Stimulated activated CD4-positive, alpha-beta T cell treated with anti-CD3 and anti-CD28 coated beads, Interleukin-12 subunit alpha, Interleukin-12 subunit beta, amount 100 ng/mL, for 48 hours (primary cell): Measurements from ENCODE around the gene TEX261.
"Not testable (repeated sequence)": the region's sequence is repeated elsewhere in the genome, so short reads cannot be mapped to it uniquely, and the experiment has no call there.

Experiments
- DNase-seq, 3 donors: peaks; one replicate each; pipeline ENCODE4 v3.0.0-alpha.2; 2020; ENCODE audit warnings: low read depth in 2 of 3, low spot score in 1 of 3

The TEX261 gene

GRCh38 chr2:71000780-71001591, 6.3 kb upstream of the TEX261 start:
- peak; percentile 69 to 79 (median 77) for DNase-seq

- DNase-seq, result not testable (repeated sequence)
These were observed 5.3 kb upstream of the TEX261 start for GRCh38 chr2:70999931-71000330.

- DNase-seq, result no peak
These were observed 4.7 kb upstream of the TEX261 start for GRCh38 chr2:70999362-70999761.

- DNase-seq, result not testable (repeated sequence)
These were observed 4.2 kb upstream of the TEX261 start for GRCh38 chr2:70998885-70999284.

- DNase-seq, result no peak
These were observed 705 bp upstream of the TEX261 start for GRCh38 chr2:70995426-70995729.

DNA sequence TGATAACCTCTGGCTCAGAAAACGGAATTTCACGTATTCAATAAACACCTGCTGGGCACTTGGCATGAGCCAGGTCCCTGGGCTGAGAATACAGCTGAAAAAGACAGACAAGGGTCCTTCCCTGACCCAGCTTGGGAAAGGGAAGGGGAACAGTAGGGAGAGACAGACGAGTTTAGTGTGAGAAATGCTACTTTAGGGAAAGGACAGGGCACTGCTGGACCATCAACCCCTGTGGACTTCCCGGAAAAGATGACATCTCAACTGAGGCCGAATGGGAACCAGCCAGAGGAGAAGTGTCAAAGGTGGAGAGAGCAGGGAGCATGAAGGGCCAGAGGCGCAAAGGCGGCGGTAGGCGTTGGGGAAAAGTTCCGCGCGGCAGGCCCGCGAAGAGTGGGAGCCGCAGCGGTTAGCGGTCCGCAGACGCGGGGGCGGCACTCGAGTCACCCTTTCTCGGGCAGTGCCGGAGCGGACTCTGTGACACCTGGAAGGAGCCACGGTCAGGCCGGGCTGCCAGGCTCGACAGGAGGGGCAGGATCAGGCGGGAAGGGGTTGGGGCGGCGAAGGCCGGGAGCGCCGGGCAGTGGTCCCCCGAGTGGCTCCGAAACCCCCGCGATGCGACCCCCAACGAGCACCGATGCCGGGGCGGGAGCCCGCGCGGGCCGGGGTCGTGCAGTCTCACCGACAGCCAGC, 519 bp downstream of the TEX261 start:
- DNase-seq, result peak in 2 of 3 donors; percentile 23 to 50

DNA sequence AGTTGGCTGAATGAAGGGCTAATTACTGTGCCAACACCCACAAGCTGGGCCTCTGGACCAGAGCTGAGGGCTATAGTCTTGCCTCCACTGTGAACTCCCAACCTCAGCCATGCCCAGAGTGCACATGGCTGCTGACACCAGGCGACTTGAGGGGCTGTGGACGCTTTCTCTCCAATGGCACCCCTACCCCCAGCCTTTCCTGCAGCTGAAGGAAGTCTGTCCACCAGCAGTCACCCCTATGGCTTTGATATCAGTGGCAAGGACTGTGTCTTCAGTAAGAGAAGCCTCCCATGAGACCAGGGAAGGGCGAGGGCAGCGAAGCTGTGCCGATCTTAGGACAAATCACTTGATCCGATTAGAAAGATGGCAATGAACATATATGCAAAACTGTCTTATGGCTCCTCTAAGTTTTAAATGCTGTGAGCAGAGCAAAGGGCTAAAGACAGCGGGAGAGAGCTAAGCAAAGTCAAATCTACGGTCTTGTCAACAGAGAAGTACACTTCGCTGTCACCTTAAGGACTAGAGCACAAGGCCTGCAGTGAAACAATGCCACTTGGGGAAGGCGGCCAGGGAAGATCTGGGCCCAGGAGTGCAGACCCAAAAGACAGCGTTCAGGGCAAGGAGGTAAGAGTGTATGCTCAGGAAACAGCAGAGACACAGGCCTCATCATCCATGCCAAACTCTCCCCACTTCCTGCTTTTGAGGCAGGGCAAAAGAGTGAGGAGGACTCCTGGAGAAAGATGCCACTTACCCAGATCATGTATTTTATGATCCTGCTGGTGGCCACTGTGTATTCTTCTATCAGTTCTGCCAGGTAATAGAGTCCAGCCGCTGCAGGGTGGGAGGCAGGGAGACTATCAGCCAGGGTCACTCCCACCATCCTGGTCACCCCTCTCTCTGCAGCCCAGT, 1.5 kb downstream of the TEX261 start:
- DNase-seq, result no peak

DNA sequence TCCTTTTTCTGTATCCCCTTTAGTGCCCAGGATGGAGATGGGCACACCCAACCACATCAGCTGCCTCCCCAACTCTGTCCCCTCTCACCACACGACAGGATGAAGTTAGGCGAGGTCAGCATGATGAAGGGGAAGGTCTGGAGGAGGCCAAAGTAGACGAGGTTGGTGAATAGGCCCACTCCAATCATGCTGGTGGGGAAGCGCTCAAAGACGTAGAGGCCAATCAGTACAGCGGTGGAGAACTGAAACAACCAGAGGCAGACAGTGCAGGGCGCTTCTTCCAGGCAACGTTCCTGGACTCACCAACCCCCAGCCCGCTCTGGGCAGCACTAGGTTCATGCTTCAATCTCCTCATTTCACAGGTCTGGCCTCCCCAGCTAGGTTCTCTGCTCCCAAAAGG, 2.9 kb downstream of the TEX261 start:
- no peak for DNase-seq

- DNase-seq, result no peak
These were observed 3.5 kb downstream of the TEX261 start for GRCh38 chr2:70991142-70991541.

GRCh38 chr2:70990216-70990615, 4.5 kb downstream of the TEX261 start:
- DNase-seq, result no peak

DNA sequence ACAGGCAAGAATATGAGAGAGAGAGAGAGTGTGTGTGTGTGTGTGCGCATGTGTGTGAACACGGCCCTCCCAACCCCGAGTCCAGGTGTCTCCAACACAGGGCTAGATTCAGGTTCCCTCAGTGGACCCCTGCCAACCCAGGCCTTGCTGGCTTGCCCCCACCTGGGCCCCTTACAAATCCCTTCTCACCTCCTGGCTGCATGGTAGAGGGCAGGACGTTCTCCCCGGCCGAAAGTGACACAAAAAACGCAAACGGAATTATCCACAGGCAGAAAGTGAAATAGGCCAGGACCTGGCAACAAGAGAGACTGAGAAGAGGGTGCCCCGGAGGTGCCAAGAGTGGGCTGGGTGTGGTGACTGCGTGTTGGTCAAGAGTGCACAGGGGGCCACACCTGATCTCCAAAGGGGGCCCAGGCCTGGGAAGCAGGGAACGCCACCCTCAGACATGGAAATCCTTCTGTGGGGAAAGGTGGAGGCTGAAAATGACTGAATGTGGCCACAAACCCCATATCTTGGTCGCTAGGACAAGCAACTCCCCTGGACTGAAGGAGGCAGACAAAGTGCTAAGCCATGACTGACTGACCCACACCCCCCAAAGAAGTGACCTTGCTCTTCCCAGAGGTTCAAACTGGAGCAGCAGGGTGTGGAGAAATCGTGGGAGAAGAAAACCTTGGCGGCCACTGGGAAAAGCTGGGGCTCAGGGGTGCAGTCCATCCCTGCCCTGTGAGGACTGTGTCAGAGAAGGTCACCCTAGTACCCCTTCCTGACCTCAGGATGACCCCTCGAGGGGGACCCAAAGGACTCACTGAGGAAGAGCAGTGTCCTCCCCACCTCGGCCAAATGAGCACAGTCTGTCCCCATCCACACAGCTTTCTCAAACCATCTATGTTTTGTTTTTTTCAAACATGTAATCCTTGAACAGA, 5.7 kb downstream of the TEX261 start:
- DNase-seq, result no peak

- no peak for DNase-seq
These were observed 6.5 kb downstream of the TEX261 start for GRCh38 chr2:70988151-70988550.

DNA sequence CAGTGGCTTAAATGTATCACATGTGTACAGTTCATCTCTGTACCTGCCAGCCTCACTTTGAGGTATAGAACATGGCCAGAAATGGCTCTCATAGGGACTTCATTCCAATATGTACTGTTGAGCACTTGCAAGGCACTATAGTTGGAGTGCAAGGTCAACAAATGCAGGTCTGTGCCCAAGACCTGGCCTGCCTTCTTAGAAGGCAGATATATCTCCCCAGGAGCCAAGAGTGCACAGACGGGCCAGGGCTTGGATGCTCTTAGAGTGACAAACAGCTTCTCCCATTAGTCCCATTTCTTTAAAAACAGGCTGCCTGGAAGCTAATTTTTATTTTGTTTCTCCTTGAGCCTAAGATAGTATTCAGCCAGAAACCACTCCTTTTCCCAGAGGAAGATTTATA, 7.3 kb downstream of the TEX261 start:
- no peak for DNase-seq

- DNase-seq, result no peak
These were observed 8.0 kb downstream of the TEX261 start for GRCh38 chr2:70986499-70987189.

GRCh38 chr2:70985956-70986355, 8.7 kb downstream of the TEX261 start:
- DNase-seq, result no peak

GRCh38 chr2:70985283-70985688, 9.4 kb downstream of the TEX261 start:
- DNase-seq, result no peak

- peak; percentile 67 to 75 (median 74) for DNase-seq
These were observed 9.9 kb downstream of the TEX261 start for GRCh38 chr2:70984576-70985282.

DNA sequence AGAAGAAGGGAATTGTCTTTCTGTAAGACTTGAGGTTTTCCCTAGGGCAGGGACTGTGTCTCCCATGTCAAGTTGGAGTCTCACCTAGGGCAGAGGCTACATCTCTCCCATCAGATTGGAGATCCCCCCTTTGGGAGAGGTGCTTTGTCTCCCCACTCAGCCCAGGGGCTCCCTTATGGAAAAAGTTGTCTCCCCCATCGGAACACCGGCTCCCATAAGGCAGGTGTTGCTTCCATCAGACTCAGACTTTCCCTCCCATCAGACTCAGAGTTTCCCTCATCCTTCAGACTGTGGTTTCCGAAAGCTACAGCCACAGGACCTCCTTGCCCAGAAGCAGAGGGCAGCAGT, 10.5 kb downstream of the TEX261 start:
- no peak for DNase-seq

DNA sequence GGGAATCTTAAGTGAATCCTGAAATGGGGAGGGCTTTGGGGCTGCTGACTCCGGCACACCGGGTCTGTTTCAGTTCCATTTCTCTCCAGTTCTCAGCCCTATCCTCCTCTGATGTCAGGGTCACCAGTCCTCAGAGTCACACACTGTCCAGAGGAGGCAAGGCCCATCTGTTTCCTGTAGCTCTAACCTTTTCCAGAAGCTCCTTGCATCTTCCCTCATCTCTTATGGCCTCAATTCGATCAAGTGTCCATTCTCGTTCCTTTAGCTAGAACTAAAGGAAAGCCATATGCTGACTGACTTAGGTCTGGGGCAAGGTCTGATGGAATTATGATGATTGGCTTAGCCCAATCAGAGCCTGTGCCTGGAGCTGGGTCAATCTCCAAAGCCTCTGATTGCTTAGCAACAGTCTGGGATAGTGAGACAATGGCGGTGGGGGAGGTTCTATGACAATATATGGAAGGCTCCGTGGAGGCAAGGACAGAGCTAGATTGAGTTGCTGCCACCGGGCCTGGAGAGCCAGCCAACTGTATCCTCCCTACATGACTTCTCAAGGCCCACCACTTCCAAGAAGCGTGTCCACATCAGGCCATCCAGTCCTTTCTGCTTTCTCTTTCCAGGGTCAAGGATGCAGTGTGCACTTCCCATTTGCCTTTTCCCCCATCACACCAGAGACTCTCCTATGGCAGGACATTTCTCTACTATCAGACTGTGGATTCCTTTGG, 11.0 kb downstream of the TEX261 start:
- DNase-seq, result no peak
